Tibial nerve (tissue), 3 donors: ENCODE data around the gene B4GALT2.

Source experiments
- CTCF ChIP-seq, 5 experiments: fragments of 200-600 bp in 3 of 5; fragments of 450-650 bp in 2 of 5; sonication (generic) in 3 of 5; IDR thresholded peaks; one replicate each; pipeline ENCODE4 v1.5.1; 2016 to 2019; ENCODE audit warnings: antibody characterized with exemption in 5 of 5, mild to moderate bottlenecking in 3 of 5, moderate library complexity in 2 of 5
- POLR2A ChIP-seq, 2 donors: fragments of 450-650 bp; IDR thresholded peaks; one replicate each; pipeline ENCODE4 v1.6.1; 2017; ENCODE audit warnings: antibody characterized with exemption in 2 of 2, mild to moderate bottlenecking in 2 of 2, moderate library complexity in 2 of 2

- TF ChIP-seq POLR2A (IDR thresholded peaks at IDR 0.05) (no peak), CTCF (IDR thresholded peaks at IDR 0.05) (no peak)
Measured at GRCh38 chr1:43978551-43979260, at the start of gene B4GALT2.
